Measurements from ENCODE around the gene UBL5.
A peak's percentile ranks its signal among the peaks of the same experiment; 100 is the strongest.

- peak; percentile 94 for TF ChIP-seq CTCF (IDR thresholded peaks at IDR 0.05; ENCODE audit: insufficient read depth, low read length)
- no peak for TF ChIP-seq POLR2AphosphoS5 (IDR thresholded peaks at IDR 0.05; ENCODE audit: low read depth)
- TF ChIP-seq REST (IDR thresholded peaks at IDR 0.05; ENCODE audit: insufficient replicate concordance, low read depth): no peak
- TF ChIP-seq GABPA (IDR thresholded peaks at IDR 0.05; ENCODE audit: low read depth): no peak
These were observed 31.5 kb upstream of the UBL5 start for GRCh38 chr19:9796113-9796773.
